HUES64 (cell line): Measurements from ENCODE around the gene IFNL4.
"Not testable (repeated sequence)": the region's sequence is repeated elsewhere in the genome, so short reads cannot be mapped to it uniquely, and the experiment has no call there.

Experiments
- H3K27ac ChIP-seq: 2 replicates; pipeline ENCODE4 v1.7.0; 2013; ENCODE audit warnings: low read depth, low read length, inconsistent platforms
- H3K27me3 ChIP-seq: 2 replicates; pipeline ENCODE4 v1.6.1; 2013; ENCODE audit warnings: mild to moderate bottlenecking, low read length; ENCODE audit not compliant: insufficient read depth
- H3K36me3 ChIP-seq: 2 replicates; pipeline ENCODE4 v1.6.1; 2013; ENCODE audit warnings: mild to moderate bottlenecking, low read length; ENCODE audit not compliant: insufficient read depth
- H3K4me1 ChIP-seq: 2 replicates; pipeline ENCODE4 v1.6.1; 2013; ENCODE audit warnings: mild to moderate bottlenecking, low read length, moderate library complexity; ENCODE audit not compliant: insufficient read depth
- H3K4me3 ChIP-seq: 2 replicates; pipeline ENCODE4 v1.5.1; 2013; ENCODE audit warnings: mild to moderate bottlenecking, low read length, moderate library complexity
- H3K9ac ChIP-seq: 2 replicates; pipeline ENCODE4 v1.6.1; 2013; ENCODE audit warnings: mild to moderate bottlenecking, low read depth, low read length
- H3K9me3 ChIP-seq: 2 replicates; pipeline ENCODE4 v1.6.1; 2013; ENCODE audit warnings: low read depth, low read length; ENCODE audit not compliant: insufficient read depth
- WGBS: fragments of 150-250, 120-280 bp; methylation state at CpG from one replicate; pipeline ENCODE4 v1.1.7; 2013; ENCODE audit warnings: missing lambda C conversion rate; 5-methylcytosine and 5-hydroxymethylcytosine counted together

IFNL4 gene

GRCh38 chr19:39240421-39240820 lies 8.2 kb downstream of the IFNL4 start:
- WGBS, result 89% methylated on average over 7 of the region's 7 CpGs
- Histone ChIP-seq H3K9ac (no peak overlapping the region), H3K27ac (no peak overlapping the region), H3K4me1 (no peaks in the 10 kb centered on the region), H3K4me3 (no peak overlapping the region), H3K9me3 (no peaks in the 10 kb centered on the region), H3K27me3 (peaks cover 24% of the 10 kb centered on the region), H3K36me3 (no peaks in the 10 kb centered on the region)

GRCh38 chr19:39238944-39239343 lies 9.7 kb downstream of the IFNL4 start:
- H3K36me3 ChIP-seq, result no peaks in the 10 kb centered on the region
- no peak overlapping the region for H3K27ac ChIP-seq
- H3K4me1 ChIP-seq, result no peaks in the 10 kb centered on the region
- peaks cover 24% of the 10 kb centered on the region for H3K27me3 ChIP-seq
- 84% methylated on average over 6 of the region's 6 CpGs for WGBS
- no peak overlapping the region for H3K9ac ChIP-seq
- no peaks in the 10 kb centered on the region for H3K9me3 ChIP-seq
- H3K4me3 ChIP-seq, result no peak overlapping the region

GRCh38 chr19:39238209-39238608 lies 10.4 kb downstream of the IFNL4 start:
- H3K4me3 ChIP-seq, result no peak overlapping the region
- H3K27ac ChIP-seq, result no peak overlapping the region
- no peaks in the 10 kb centered on the region for H3K36me3 ChIP-seq

GRCh38 chr19:39237200-39238184 lies 11.2 kb downstream of the IFNL4 start:
- Histone ChIP-seq H3K9me3 (no peaks in the 10 kb centered on the region), H3K27ac (no peak overlapping the region), H3K9ac (no peak overlapping the region), H3K27me3 (peaks cover 24% of the 10 kb centered on the region), H3K4me1 (no peaks in the 10 kb centered on the region), H3K36me3 (no peaks in the 10 kb centered on the region), H3K4me3 (no peak overlapping the region)
- WGBS, result 56% methylated on average over 22 of the region's 22 CpGs

More at GRCh38 chr19:39238209-39238608, 10.4 kb downstream of the IFNL4 start:
- Histone ChIP-seq H3K4me1 (no peaks in the 10 kb centered on the region), H3K9ac (no peak overlapping the region), H3K9me3 (no peaks in the 10 kb centered on the region), H3K27me3 (peaks cover 24% of the 10 kb centered on the region)
- WGBS, result 87% methylated on average over 5 of the region's 6 CpGs

- Histone ChIP-seq H3K36me3 (no peaks in the 10 kb centered on the region), H3K27ac (no peak overlapping the region), H3K4me3 (no peak overlapping the region), H3K9ac (no peak overlapping the region), H3K9me3 (no peaks in the 10 kb centered on the region), H3K4me1 (no peaks in the 10 kb centered on the region), H3K27me3 (peaks cover 24% of the 10 kb centered on the region)
- WGBS, result 83% methylated on average over 12 of the region's 12 CpGs
Observed at GRCh38 chr19:39236527-39236926, 12.1 kb downstream of the IFNL4 start.

- H3K9me3 ChIP-seq, result no peaks in the 10 kb centered on the region
- WGBS, result 87% methylated on average over 5 of the region's 5 CpGs
Observed at GRCh38 chr19:39232708-39233107, 15.9 kb downstream of the IFNL4 start.

GRCh38 chr19:39230096-39230764 lies 18.4 kb downstream of the IFNL4 start:
- Histone ChIP-seq H3K36me3 (no peaks in the 10 kb centered on the region), H3K9ac (no peak overlapping the region), H3K4me3 (no peak overlapping the region), H3K27ac (no peak overlapping the region), H3K4me1 (no peaks in the 10 kb centered on the region), H3K9me3 (no peaks in the 10 kb centered on the region), H3K27me3 (peaks cover 6% of the 10 kb centered on the region; the same call in 1 of the 2 replicates)
- 76% methylated on average over 1 of the region's 2 CpGs for WGBS

More at GRCh38 chr19:39232708-39233107, 15.9 kb downstream of the IFNL4 start:
- H3K27me3 ChIP-seq, result peaks cover 4% of the 10 kb centered on the region
- H3K4me1 ChIP-seq, result no peaks in the 10 kb centered on the region
- no peak overlapping the region for H3K4me3 ChIP-seq
- H3K36me3 ChIP-seq, result no peaks in the 10 kb centered on the region
- no peak overlapping the region for H3K27ac ChIP-seq
- H3K9ac ChIP-seq, result no peak overlapping the region

- no peaks in the 10 kb centered on the region for H3K4me1 ChIP-seq
Observed at GRCh38 chr19:39224910-39225309, 23.7 kb downstream of the IFNL4 start.

GRCh38 chr19:39223703-39224279 lies 24.9 kb downstream of the IFNL4 start:
- peaks cover 20% of the 10 kb centered on the region; the same call in 1 of the 2 replicates for H3K27me3 ChIP-seq
- no peak overlapping the region for H3K4me3 ChIP-seq
- 32% methylated on average over 3 of the region's 4 CpGs for WGBS
- H3K36me3 ChIP-seq, result no peaks in the 10 kb centered on the region
- no peak overlapping the region for H3K27ac ChIP-seq
- no peaks in the 10 kb centered on the region for H3K4me1 ChIP-seq
- H3K9me3 ChIP-seq, result no peaks in the 10 kb centered on the region
- no peak overlapping the region for H3K9ac ChIP-seq

More at GRCh38 chr19:39224910-39225309, 23.7 kb downstream of the IFNL4 start:
- Histone ChIP-seq H3K27me3 (peaks cover 18% of the 10 kb centered on the region; the same call in 1 of the 2 replicates), H3K9ac (no peak overlapping the region), H3K4me3 (no peak overlapping the region), H3K9me3 (no peaks in the 10 kb centered on the region), H3K36me3 (no peaks in the 10 kb centered on the region), H3K27ac (no peak overlapping the region)
- 24% methylated on average over 3 of the region's 3 CpGs for WGBS

- H3K4me3 ChIP-seq, H3K27ac ChIP-seq, H3K4me1 ChIP-seq, H3K9me3 ChIP-seq, H3K36me3 ChIP-seq, H3K9ac ChIP-seq: not testable (repeated sequence)
- 81% methylated on average over 10 of the region's 10 CpGs for WGBS
- H3K27me3 ChIP-seq, result peaks cover 14% of the 10 kb centered on the region; the same call in 1 of the 2 replicates
Observed at GRCh38 chr19:39219108-39219507, 29.5 kb downstream of the IFNL4 start.
